Liver (tissue), 3 donors: ENCODE results near the gene TSHB.

Source experiments
- CTCF ChIP-seq: fragments of 150-350 bp; IDR thresholded peaks from 2 replicates; pipeline ENCODE4 v1.5.1; 2017; ENCODE audit warnings: improper control_type of control experiment, low read depth, low read length; ENCODE audit not compliant: missing input control
- EGR1 ChIP-seq, 2 donors: IDR thresholded peaks; 2 replicates each; pipeline ENCODE4 v1.6.1; 2016 to 2018; ENCODE audit warnings: antibody characterized with exemption in 2 of 2, low read depth in 2 of 2
- FOXA1 ChIP-seq: IDR thresholded peaks from 2 replicates; pipeline ENCODE4 v1.6.1; 2016; ENCODE audit warnings: antibody characterized with exemption
- HNF4G ChIP-seq: IDR thresholded peaks from 2 replicates; pipeline ENCODE4 v1.6.1; 2016; ENCODE audit warnings: antibody characterized with exemption
- JUND ChIP-seq, 2 donors: IDR thresholded peaks; 2 replicates each; pipeline ENCODE4 v1.6.1; 2016; ENCODE audit warnings: antibody characterized with exemption in 2 of 2
- MAX ChIP-seq: IDR thresholded peaks from 2 replicates; pipeline ENCODE4 v1.6.1; 2016; ENCODE audit warnings: antibody characterized with exemption
- RAD21 ChIP-seq, 2 donors: IDR thresholded peaks; 2 replicates each; pipeline ENCODE4 v1.6.1; 2016; ENCODE audit warnings: antibody characterized with exemption in 2 of 2, mild to moderate bottlenecking in 2 of 2
- REST ChIP-seq: IDR thresholded peaks from 2 replicates; pipeline ENCODE4 v1.6.1; 2016; ENCODE audit warnings: antibody characterized with exemption, mild to moderate bottlenecking
- SP1 ChIP-seq: IDR thresholded peaks from 2 replicates; pipeline ENCODE4 v1.6.1; 2018; ENCODE audit warnings: antibody characterized with exemption, mild to moderate bottlenecking
- TAF1 ChIP-seq: conservative IDR thresholded peaks from 2 replicates; pipeline ENCODE4 v1.6.1; 2016; ENCODE audit warnings: antibody characterized with exemption, mild to moderate bottlenecking
- YY1 ChIP-seq: IDR thresholded peaks from 2 replicates; pipeline ENCODE4 v1.6.1; 2016; ENCODE audit warnings: antibody characterized with exemption, mild to moderate bottlenecking
- donor health status: healthy.
- donor health status: healthy.

GRCh38 chr1:115077984-115078330 lies 48.3 kb downstream of the TSHB start:
- no peak for TF ChIP-seq SP1
- TF ChIP-seq CTCF = no peak
- no peak for TF ChIP-seq MAX
- TF ChIP-seq EGR1 (IDR thresholded peaks at IDR 0.05; ENCODE audit: low read depth in 2 of 2) = no peak
- no peak for TF ChIP-seq TAF1
- TF ChIP-seq REST = no peak
- TF ChIP-seq HNF4G = no peak
- TF ChIP-seq RAD21 (IDR thresholded peaks at IDR 0.05) = no peak
- no peak for TF ChIP-seq JUND (IDR thresholded peaks at IDR 0.05)
- TF ChIP-seq YY1 = no peak
- no peak for TF ChIP-seq FOXA1
